Hematopoietic multipotent progenitor cell treated with erythropoietin and hydrocortisone succinate and interleukin-3 and kit ligand, for 15 days (in vitro differentiated cells): ENCODE results near the gene UBE2C.
"Not testable (repeated sequence)": the region's sequence is repeated elsewhere in the genome, so short reads cannot be mapped to it uniquely, and the experiment has no call there.

Experiments used
- DNase-seq: peaks from one replicate; pipeline ENCODE4 v3.0.0-alpha.2; 2015; ENCODE audit warnings: low spot score

UBE2C gene

DNA sequence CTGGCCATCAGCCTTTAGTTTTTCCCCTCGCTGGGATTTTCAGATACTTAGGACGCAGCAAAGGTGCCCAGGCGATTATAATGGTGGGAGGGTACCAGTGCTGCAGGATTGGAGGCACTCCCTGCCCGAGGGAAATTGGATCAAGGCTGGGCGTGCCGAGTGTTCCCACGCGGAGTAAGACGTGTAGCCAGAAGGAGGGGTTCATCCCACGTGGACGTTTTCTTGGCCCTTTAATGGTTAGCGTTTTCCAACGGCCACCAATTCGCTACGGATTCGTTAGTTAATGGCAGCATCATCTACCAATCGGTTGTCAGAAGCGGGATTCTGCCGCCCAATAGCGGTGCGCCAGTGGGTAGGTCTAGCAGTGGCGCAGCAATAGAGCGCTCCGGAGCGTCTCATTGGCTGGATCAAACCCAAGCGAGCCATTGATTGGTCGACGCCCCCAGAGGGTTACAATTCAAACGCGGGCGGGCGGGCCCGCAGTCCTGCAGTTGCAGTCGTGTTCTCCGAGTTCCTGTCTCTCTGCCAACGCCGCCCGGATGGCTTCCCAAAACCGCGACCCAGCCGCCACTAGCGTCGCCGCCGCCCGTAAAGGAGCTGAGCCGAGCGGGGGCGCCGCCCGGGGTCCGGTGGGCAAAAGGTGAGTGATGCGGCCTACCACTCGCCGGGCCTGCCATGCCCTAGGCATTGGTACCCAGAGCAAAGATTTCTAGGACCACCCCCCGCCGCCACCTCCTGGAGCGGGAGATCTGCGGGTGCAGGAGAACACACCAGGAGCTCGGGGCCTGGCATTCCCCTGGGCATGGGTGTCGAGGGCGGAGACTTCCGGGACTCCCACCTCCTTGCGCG, at the start of gene UBE2C:
Gene UBE2C (plus strand): TSS at position 488 of the 849 bp plus-strand sequence. CDS start 52 bp downstream, at position 540.
- DNase-seq, result peak; percentile 96

DNA sequence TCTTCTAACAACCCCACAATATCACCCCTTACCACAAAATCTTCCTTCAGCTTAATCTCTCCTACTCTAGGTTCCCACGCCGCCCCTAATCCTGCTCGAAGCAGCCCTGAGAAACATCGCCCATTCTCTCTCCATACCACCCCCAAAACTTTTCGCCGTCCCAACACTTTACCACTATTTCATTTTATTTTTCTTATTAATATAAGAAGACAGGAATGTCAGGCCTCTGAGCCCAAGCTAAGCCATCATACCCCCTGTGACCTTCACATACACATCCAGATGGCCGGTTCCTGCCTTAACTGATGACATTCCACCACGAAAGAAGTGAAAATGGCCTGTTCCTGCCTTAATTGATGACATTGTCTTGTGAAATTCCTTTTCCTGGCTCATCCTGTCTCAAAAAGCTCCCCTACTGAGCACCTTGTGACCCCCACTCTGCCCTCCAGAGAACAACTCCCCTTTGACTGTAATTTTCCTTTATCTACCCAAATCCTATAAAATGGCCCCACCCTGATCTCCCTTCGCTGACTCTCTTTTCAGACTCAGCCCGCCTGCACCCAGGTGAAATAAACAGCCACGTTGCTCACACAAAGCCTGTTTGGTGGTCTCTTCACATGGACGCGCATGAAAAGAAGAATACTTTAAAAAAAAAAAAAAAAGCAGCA, 47.7 kb upstream of the UBE2C start:
- not testable (repeated sequence) for DNase-seq

GRCh38 chr20:45765307-45765875, 47.1 kb upstream of the UBE2C start:
- no peak for DNase-seq

GRCh38 chr20:45765980-45766379, 46.5 kb upstream of the UBE2C start:
- no peak for DNase-seq

- no peak for DNase-seq
Observed at GRCh38 chr20:45768479-45768878, 44.0 kb upstream of the UBE2C start.

DNA sequence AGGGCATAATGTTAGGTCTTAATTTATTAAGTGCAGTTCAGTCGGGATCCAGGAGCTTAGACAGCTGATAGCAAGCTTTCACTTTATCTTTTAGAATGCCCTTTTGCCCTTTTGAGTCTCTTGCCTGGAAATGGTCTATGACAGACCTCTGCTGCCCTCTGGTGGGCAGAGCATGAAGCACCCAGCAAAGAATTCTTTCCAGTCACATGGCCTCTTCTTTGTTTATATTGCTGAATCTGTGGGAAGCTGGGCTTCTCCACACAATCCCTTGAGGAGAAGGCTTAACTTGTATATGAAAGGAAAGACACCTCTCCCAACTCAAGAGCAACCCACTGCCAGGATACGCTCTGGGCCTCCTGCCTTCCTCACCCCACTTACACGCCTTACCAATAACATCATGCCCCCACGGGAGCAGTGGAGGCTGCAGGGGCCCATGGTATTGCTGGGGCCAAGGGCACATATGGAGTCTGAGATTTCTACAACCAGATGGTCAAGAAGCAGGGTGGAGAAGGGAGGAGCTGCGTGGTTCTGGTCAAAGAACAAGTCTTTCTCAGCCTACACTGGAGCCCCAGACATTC, 41.2 kb upstream of the UBE2C start:
- peak; percentile 83 for DNase-seq

- no peak for DNase-seq
Observed at GRCh38 chr20:45772693-45773092, 39.8 kb upstream of the UBE2C start.

GRCh38 chr20:45774945-45775344, 37.5 kb upstream of the UBE2C start:
- DNase-seq, result no peak

DNA sequence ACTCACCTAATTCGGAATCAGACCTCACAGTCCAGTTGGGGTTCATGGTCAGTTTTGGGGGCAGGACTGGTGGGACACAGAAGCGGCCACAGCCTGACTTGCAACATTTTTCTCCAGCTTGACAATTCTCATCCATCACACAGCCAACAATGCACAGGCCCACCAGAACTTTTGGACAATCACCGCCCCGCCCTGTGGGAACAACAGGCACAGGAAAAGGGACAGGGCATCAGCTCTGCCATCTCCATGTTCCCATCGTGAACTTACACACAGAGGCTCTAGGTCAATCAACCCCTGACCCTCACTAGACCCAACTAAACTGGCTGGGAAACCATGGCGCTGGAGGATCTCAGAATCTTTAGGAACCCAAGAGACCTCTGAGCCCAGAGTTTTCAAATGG, 37.0 kb upstream of the UBE2C start:
- no peak for DNase-seq

GRCh38 chr20:45776931-45777330, 35.5 kb upstream of the UBE2C start:
- no peak for DNase-seq

GRCh38 chr20:45779011-45779915, 33.2 kb upstream of the UBE2C start:
- peak; percentile 41 for DNase-seq

- no peak for DNase-seq
Observed at GRCh38 chr20:45780159-45780558, 32.3 kb upstream of the UBE2C start.

DNA sequence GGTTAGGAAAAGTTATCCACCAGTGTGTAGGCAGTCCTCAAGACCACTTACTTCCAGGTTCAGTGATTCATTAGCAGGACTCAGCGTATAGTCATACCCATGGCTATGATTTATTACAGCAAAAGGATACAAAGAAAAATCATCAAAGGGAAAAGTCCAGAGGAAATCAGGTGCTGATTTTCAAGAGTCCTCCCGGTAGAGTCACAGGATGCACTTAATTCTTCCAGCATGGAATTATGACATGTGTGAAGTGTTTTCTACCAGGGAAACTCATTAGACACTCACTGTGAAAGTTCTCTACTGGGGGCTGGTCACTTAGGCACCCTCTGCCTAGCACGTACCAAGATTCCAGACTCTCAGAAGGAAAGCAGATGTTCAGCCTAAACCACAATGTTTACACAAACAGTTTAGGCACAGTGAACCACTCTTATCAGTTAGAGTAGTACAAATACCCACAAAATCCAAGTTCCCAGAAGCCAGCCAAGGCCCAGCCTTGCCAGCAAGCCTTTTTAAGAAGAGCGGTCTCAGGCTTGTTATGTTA, 31.0 kb upstream of the UBE2C start:
- no peak for DNase-seq

- DNase-seq, result no peak
Observed at GRCh38 chr20:45782890-45783289, 29.6 kb upstream of the UBE2C start.

DNA sequence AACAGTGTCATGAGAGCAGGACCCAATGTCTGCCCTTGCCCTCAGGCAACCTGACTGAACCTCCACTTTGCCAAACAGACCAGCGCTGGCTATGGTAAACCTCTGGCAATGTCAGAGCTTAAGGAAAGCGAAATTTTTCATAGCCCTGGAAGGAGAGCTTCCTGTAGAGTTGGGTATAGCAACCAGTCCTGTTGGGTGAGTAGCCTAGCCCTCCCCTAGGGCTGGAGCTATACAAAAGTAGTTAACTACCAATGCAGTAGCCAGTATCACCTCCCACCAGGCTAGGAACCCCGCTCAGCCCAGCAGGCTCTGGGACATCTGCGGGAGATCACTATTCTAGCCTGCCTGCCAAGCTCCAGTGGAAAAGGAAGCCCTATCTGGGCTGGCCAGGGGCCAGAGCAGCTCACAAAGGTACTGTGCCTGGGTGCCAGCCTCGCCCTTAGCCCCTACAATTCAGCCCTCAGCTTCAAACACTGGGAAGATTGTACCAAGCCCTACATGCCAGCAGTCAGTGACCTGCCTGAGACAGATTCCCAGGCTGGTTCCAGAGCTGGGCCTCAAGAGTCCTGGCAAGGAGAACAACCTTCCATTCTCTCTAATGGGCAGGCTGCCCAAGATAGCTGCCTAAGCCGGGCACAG, 28.7 kb upstream of the UBE2C start:
- DNase-seq, result no peak

DNA sequence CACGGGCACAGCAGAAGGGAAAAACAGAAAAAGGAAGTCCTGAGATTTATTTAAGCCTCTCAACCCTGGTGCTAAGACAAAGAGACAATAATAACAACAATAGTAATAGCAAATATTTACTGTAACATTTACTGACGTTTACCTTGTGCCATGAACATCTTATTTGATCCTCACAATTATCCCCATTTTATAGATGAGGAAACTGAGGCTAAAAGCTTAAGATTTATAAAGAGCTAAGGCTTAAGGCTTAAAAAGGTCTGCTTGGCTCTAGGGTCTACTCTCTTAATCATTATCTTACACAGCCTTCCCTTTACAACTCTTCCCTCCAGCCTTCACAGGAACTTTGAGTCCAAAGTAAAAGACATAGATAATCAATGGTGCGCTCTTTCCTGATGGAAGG, 24.1 kb upstream of the UBE2C start:
- DNase-seq, result no peak

DNA sequence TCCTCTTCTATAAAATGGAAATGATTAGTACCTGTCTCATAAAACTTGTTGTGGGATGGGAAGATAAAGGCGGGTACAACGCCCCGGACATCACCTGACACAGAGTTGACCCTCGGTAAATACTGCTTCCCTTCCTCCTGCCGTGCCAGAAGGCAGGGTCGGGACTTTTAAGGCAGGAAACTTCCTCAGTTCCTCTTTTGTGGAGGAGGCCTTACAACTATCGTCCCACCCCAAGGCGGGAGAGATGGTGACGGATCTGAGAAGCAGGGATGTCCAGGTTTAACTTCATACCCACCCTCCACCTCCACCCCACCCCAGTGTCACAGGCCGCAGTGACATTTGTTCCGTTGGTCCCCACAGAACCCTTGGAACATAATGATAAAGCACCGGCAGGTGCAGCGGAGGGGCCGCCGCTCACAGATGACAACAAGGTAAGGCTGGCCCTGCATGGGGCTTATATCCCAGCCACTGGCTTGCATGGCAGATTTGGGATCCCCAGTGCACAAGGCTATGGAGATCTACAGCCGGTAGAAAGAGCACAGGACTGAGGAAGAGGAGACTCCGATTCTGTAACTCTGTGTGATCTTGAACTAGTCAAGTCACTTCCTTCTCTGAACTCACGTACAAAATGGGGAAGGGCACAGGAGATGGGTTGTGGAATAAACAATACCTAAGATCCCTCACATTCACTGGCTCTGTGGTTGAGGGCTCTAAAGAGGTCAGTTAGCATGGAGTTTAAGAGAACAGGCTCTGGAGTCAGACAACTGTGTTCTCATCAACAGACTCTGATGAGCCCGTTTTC, 19.9 kb upstream of the UBE2C start:
- DNase-seq, result no peak

DNA sequence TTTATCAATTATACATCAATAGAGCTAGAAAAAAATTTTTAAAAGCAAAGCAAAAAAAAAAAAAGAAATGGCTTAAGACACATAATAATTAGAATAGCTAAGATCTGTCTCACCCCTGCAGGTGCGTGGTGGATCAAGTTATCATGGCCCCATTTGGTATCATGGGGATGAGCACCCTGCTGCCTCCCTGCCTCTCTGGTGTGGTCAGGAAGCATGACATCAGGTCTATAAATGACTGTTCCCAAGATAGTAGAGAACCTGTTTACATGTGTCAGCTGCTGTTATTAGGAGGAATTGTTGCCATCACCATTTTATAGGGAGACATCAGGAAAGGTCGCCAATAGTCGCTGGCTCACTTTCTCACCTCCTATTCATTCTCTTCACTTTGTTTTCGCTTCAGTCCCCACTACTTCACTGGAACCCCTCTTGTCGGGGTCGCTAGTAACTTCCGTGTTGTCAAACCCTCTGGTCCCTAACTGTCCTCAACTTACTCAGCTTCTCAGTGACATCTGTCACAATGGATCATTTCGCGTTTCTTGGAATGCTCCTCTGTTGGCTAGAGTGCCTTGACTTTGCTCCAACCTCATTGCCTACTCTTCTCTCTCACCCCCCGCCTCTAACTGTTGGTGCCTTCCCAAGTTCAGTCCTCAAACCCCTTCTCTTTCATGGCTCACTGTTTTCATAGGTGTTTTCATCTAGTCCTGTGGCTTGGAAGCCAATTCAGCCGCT, 15.9 kb upstream of the UBE2C start:
- DNase-seq, result no peak

DNA sequence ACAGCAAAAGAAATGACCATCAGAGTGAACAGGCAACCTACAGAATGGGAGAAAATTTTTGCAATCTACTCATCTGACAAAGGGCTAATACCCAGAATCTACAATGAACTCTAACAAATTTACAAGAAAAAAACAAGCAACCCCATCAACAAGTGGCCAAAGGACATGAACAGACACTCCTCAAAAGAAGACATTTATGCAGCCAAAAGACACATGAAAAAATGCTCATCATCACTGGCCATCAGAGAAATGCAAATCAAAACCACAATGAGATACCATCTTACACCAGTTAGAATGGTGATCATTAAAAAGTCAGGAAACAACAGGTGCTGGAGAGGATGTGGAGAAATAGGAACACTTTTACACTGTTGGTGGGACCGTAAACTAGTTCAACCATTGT, 14.9 kb upstream of the UBE2C start:
- DNase-seq, result not testable (repeated sequence)
